Thymus (tissue), 11 donors: ENCODE data around the gene LRRC28. TPM values are rescaled to one million over a fixed set of nuclear protein-coding genes. Genes with fewer than 3 reads are reported as not detected.
A peak's percentile ranks its signal among the peaks of the same experiment; 100 is the strongest.

Experiments used
- DNase-seq, 9 donors: peaks; one replicate each; pipeline ENCODE4 v3.0.0-alpha.2; 2013; ENCODE audit warnings: low spot score in 9 of 9, low read depth in 6 of 9, missing footprints in 1 of 9
- H3K27ac ChIP-seq, 2 donors: one replicate each; pipeline ENCODE4 v1.5.1; 2013; ENCODE audit warnings: control low read depth in 1 of 2, low read depth in 1 of 2, low read length in 1 of 2, mild to moderate bottlenecking in 1 of 2, moderate library complexity in 1 of 2
- H3K27me3 ChIP-seq, 2 donors: one replicate each; pipeline ENCODE4 v1.5.1; 2013; ENCODE audit warnings: low read length in 1 of 2; ENCODE audit not compliant: control insufficient read depth in 2 of 2, insufficient read depth in 1 of 2
- H3K36me3 ChIP-seq, 2 donors: one replicate each; pipeline ENCODE4 v1.5.1; 2013; ENCODE audit warnings: low read length in 1 of 2, mild to moderate bottlenecking in 1 of 2, moderate library complexity in 1 of 2; ENCODE audit not compliant: control insufficient read depth in 2 of 2, insufficient read depth in 2 of 2
- H3K4me1 ChIP-seq, 2 donors: one replicate each; pipeline ENCODE4 v1.5.1; 2013; ENCODE audit warnings: low read length in 2 of 2; ENCODE audit not compliant: control insufficient read depth in 2 of 2, insufficient read depth in 2 of 2
- H3K4me3 ChIP-seq, 2 donors: one replicate each; pipeline ENCODE4 v1.5.1; 2013; ENCODE audit warnings: low read length in 2 of 2, control low read depth in 1 of 2, mild to moderate bottlenecking in 1 of 2
- H3K9me3 ChIP-seq, 2 donors: one replicate each; pipeline ENCODE4 v1.5.1; 2013; ENCODE audit warnings: low read length in 1 of 2, mild to moderate bottlenecking in 1 of 2; ENCODE audit not compliant: control insufficient read depth in 2 of 2, insufficient read depth in 1 of 2
- WGBS: extraction: QIAGEN DNeasy Blood & Tissue Kit; methylation state at CpG from one replicate; pipeline ENCODE4 v1.1.7; 2013; 5-methylcytosine and 5-hydroxymethylcytosine counted together
- polyA plus RNA-seq: library from polyadenylated mRNA; stranded (reverse); fragments of 200-250 nt; gene quantifications from one replicate; pipeline ENCODE4 v1.2.3, GENCODE V29; 2013
- total RNA-seq: library from RNA; stranded (reverse); fragments of 120-200 nt; gene quantifications from one replicate; pipeline ENCODE4 v1.2.4, GENCODE V29; 2013
- donor health status: healthy.

LRRC28 gene
- total and polyA plus RNA-seq, 2 donors = 11.0 to 23.5 TPM

DNA sequence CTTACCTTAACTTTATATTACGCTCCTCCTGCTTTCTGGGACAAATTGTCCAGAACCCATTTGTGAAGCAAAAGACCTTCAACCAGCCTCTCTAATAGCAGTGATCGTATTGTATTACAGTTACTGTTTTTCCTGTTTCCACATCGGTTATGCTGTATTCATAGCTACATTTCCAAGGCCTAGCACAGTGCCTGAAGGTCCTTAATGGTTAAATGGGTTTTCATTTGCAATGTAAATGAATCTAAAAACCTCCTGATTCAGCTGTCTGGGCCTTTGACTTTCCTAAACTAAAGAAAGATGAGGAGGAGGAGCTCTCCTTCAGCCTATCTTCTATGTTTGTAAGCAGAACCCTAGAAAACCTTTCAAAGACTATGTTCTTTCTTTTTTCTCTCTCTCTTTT lies 99.1 kb downstream of the LRRC28 start:
- DNase-seq = no peak
- H3K4me1 ChIP-seq = no peaks in the 10 kb centered on the region
- WGBS = 95% methylated on average over 3 of the region's 3 CpGs
- H3K27me3 ChIP-seq = no peaks in the 10 kb centered on the region
- peaks cover 4 to 9% of the 10 kb centered on the region in 2 donors for H3K36me3 ChIP-seq
- H3K9me3 ChIP-seq = no peaks in the 10 kb centered on the region
- H3K27ac ChIP-seq = no peak overlapping the region
- no peak overlapping the region for H3K4me3 ChIP-seq

DNA sequence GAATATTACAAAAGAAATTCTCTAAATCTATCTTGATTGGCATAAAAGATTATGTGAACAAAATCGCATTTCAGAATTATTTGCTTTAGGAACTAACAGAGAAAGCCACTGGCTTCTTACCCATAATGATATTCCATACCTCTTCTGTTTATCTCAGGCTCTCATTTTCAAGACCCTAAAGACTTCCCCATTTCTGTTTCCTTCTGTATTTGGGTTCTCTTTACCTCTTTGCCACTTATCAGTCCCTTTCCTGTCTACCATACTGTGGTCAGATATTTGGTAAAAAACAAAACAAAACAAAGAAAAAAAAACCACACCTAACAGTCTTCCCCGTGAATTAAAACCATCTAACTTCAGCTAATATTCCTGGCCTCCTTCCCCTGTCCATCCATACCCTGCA lies 108.5 kb downstream of the LRRC28 start:
- no peak for DNase-seq
- WGBS = 25% methylated on average over 2 of the region's 2 CpGs
- H3K27me3 ChIP-seq = no peaks in the 10 kb centered on the region
- H3K27ac ChIP-seq = no peak overlapping the region
- H3K9me3 ChIP-seq = no peaks in the 10 kb centered on the region
- H3K4me1 ChIP-seq = no peaks in the 10 kb centered on the region
- no peak overlapping the region for H3K4me3 ChIP-seq
- H3K36me3 ChIP-seq = peaks cover 3 to 7% of the 10 kb centered on the region in 2 donors

DNA sequence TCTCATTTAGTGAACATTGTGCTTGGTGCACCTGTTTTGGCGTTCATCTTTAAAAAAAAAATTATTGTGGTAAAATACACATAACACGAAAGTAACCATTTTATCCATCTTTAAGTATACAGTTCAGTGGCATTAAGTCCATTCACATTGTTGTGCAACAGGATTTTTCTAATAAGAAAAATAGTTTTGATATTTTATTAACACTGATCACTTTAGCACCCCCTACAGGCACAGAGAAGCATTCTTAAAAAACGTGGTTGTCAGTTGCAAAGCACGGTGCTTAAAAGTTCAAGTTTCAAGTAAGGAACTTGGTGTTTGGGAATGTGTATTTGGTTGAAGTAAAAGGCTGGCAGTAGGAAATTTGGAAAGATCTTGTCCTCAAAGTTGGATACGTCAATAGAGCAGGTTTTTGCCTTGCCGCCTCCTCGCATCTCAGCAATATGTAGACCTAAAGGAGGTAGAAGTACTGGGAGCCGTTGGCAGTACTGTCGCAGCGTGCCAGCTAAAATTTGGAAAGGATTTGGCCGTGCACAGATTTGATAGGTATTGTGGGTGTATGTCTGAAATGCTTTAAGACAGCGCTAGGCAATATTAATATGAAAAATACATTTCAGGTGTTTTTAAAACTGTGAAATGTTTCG lies 110.4 kb downstream of the LRRC28 start:
- Histone ChIP-seq H3K36me3 (peaks cover 3 to 14% of the 10 kb centered on the region in 2 donors), H3K27ac (no peak overlapping the region), H3K9me3 (no peaks in the 10 kb centered on the region), H3K27me3 (no peaks in the 10 kb centered on the region), H3K4me3 (no peak overlapping the region), H3K4me1 (peaks cover 0 to 2% of the 10 kb centered on the region in 2 donors)
- 96% methylated on average over 13 of the region's 13 CpGs for whole genome bisulfite sequencing
- DNase-seq = no peak

DNA sequence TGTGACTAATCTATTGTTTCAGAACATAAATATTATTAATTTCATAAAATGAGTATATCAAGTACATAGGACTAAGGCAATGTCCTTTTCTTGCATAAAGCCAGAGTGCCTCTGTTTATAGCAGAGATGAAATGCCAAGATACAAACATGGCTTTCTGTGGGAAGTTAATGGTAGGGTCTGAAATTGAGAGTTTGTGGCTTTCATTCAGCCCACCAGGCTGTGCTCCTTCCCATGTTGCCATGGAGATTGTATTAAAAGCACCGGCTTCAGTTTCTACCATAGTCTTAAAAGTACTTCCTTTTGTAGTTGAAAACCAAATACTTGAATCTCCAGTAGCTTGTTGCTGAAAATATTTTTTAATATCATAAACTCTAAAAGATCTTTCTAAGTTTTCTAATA lies 114.0 kb downstream of the LRRC28 start:
- H3K36me3 ChIP-seq = peaks cover 14 to 27% of the 10 kb centered on the region in 2 donors
- WGBS = 8% methylated on average over 1 of the region's 1 CpG

DNA sequence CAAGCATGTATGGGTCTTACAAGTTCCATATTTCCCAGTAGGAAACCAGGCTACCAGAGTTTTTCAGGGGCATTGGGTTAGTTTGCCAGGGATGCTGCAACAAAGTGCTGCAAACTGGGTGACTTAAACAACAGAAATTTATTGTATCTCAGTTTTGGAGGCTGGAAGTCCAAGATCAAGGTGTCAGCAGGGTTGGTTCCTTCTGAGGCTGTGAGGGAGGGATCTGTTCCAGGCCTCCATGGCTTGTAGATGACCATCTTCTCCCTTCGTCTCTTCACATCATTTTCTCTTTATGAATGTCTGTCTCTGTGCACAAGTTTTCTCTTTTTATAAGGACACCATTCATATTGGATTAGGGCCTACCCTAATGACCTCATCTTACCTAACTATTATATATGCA lies 114.7 kb downstream of the LRRC28 start:
- 100% methylated on average over 1 of the region's 1 CpG for WGBS
- Histone ChIP-seq H3K27me3 (no peaks in the 10 kb centered on the region), H3K27ac (no peak overlapping the region), H3K4me1 (peaks cover under 1 to 2% of the 10 kb centered on the region in 2 donors), H3K4me3 (no peak overlapping the region), H3K9me3 (peaks cover 0 to 3% of the 10 kb centered on the region in 2 donors), H3K36me3 (peaks cover 14 to 27% of the 10 kb centered on the region in 2 donors)
- no peak for DNase-seq

More for the DNA sequence above, 114.0 kb downstream of the LRRC28 start:
- no peaks in the 10 kb centered on the region for H3K27me3 ChIP-seq
- peaks cover 0 to 3% of the 10 kb centered on the region in 2 donors for H3K9me3 ChIP-seq
- peak in 5 of 9 donors; percentile 17 to 67 (median 24) for DNase-seq
- no peak overlapping the region for H3K4me3 ChIP-seq
- H3K27ac ChIP-seq = no peak overlapping the region
- H3K4me1 ChIP-seq = peaks cover 0 to 2% of the 10 kb centered on the region in 2 donors

DNA sequence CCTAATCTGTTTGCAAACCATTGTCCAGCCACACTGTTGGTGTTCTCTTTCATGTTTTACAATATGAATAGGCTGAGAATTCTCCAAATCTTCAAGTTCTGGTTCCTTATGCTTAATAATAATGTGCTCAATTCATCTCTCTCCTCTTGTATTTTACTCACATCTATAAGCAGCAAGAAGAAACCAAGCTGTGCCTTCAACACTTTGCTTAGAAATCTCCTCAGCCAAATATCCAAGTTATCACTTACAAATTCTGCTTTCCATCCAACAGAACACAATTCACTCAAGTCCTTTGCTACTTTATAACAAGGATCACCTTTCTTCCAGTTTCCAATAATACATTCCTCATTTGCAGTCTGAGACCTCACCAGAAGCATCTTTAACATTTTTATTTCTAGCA lies 117.5 kb downstream of the LRRC28 start:
- H3K36me3 ChIP-seq = peaks cover 14 to 21% of the 10 kb centered on the region in 2 donors
- H3K4me3 ChIP-seq = no peak overlapping the region
- no peak for DNase-seq
- peaks cover 2% of the 10 kb centered on the region in 2 donors for H3K4me1 ChIP-seq
- H3K27ac ChIP-seq = no peak overlapping the region
- H3K9me3 ChIP-seq = peaks cover 0 to 3% of the 10 kb centered on the region in 2 donors
- no peaks in the 10 kb centered on the region for H3K27me3 ChIP-seq

DNA sequence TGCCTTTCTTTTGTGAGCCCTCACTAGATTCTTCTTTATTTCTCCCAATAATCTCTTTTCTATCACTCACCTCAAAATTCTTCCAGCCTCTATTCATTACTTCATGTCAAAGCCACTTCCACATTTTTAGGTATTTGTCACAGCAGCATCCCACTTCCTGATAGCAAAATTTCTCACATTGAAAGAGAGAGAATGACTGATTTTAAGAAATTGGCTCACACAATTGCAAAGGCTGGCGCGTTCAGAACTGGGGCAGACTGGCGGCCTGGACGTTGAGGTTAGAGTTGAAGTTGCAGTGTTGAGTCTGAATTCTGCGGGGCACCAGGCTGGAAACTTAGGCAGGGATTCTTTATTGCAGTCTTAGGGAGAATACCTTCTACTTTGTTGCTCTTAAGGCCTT lies 117.9 kb downstream of the LRRC28 start:
- Histone ChIP-seq H3K36me3 (peaks cover 11 to 21% of the 10 kb centered on the region in 2 donors), H3K9me3 (peaks cover 0 to 3% of the 10 kb centered on the region in 2 donors), H3K4me1 (peaks cover 2% of the 10 kb centered on the region in 2 donors), H3K27me3 (no peaks in the 10 kb centered on the region), H3K27ac (no peak overlapping the region), H3K4me3 (no peak overlapping the region)
- 94% methylated on average over 5 of the region's 5 CpGs for WGBS
- no peak for DNase-seq

DNA sequence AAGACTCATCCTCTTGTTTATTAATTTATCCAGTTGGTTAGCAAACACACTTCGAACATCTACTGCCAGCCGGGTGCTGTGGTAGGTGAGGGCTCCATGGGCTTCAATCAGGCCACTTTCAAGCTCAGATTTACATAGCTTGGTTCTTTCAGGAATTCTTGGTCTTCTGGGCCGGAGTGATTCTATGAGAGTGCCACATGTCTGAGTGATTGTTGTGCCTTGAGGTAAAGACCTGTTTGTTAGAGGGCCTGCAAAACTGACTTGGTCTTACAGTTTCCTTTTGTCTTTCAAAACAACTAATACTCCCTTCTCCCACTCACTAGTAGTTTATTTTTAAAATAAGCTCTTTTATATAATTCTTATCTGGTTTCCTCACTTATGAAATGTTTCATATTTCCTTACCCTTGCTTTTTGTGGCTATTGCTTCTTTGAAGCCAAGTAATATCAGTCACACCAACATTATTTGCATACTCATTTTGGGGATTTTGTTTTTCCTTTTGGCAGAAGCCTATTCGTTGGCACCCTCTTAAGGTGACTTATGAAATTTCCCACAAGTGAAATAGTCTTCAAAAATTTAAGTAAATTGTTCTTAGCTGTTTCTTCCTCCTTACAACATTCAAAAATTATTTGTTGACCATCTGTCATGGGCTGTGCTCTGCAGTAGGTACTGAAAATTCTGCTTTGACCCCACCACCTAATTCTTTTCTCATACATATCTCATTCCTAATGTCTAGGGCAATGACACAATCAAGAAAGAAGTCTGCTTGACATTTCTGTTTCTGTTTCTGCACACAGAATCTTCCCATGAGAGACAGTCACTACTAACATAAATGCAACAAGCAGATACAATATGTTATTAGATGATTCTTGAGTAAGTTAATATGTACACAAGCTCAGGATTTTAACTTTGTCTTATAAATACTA lies 120.2 kb downstream of the LRRC28 start:
- peaks cover 0 to 6% of the 10 kb centered on the region in 2 donors for H3K9me3 ChIP-seq
- no peak overlapping the region for H3K27ac ChIP-seq
- no peaks in the 10 kb centered on the region for H3K27me3 ChIP-seq
- no peak overlapping the region for H3K4me3 ChIP-seq
- H3K4me1 ChIP-seq = peaks cover 0 to 2% of the 10 kb centered on the region in 2 donors
- 70% methylated on average over 4 of the region's 4 CpGs for WGBS
- no peak for DNase-seq
- peaks cover 11 to 14% of the 10 kb centered on the region in 2 donors for H3K36me3 ChIP-seq
